SK-N-SH (cell line): ENCODE measurements around the gene DMD. TPM values are rescaled to one million over a fixed set of nuclear protein-coding genes. Genes with fewer than 3 reads are reported as not detected.

Source experiments
- CTCF ChIA-PET: fragments of 300-600, 350-600 bp; formaldehyde crosslinking; extraction: SDS; loops from one replicate; lab custom pipeline; 2021; lab: Yijun Ruan, JAX
- POLR2A ChIA-PET: fragments of 350-600 bp; sonication (Branson Sonifier 250); formaldehyde crosslinking; extraction: SDS; loops from one replicate; lab custom pipeline; 2020; ENCODE audit warnings: antibody characterized with exemption, inconsistent platforms; lab: Yijun Ruan, JAX
- DNase-seq: peaks from one replicate; pipeline ENCODE4 v3.0.0; 2012
- H2AFZ ChIP-seq: fragments of 200-600 bp; sonication (generic); 2 replicates; pipeline ENCODE4 v1.8.1; 2016; ENCODE audit warnings: antibody characterized with exemption, mild to moderate bottlenecking, low read depth
- H3F3A ChIP-seq: fragments of 200-600 bp; sonication (generic); replicated peaks from 2 replicates; pipeline ENCODE3; 2016; ENCODE audit warnings: antibody characterized with exemption, mild to moderate bottlenecking; ENCODE audit not compliant: insufficient read depth
- H3K27ac ChIP-seq, 2 experiments: fragments of 200-500 bp in 1 of 2; fragments of 200-600 bp in 1 of 2; sonication (Bioruptor generic) in 1 of 2; sonication (generic), shearing (Covaris generic) in 1 of 2; 2 replicates each; pipeline versions ENCODE4 v1.5.1 to v1.6.1; 2014 to 2016; ENCODE audit warnings: low read depth in 2 of 2, inconsistent platforms in 1 of 2, low read length in 1 of 2, mild to moderate bottlenecking in 1 of 2, mixed read lengths in 1 of 2
- H3K27me3 ChIP-seq: fragments of 200-600 bp; sonication (generic), shearing (Covaris generic); 2 replicates; pipeline ENCODE4 v1.6.1; 2016; ENCODE audit warnings: mixed run types; ENCODE audit not compliant: insufficient read depth
- H3K36me3 ChIP-seq, 2 experiments: fragments of 200-500 bp in 1 of 2; fragments of 200-600 bp in 1 of 2; sonication (Bioruptor generic) in 1 of 2; sonication (generic) in 1 of 2; replicated peaks in 1 of 2; 2 replicates each; pipeline versions ENCODE3 to v1.5.1; 2014 to 2016; ENCODE audit warnings: low read length in 1 of 2, mild to moderate bottlenecking in 1 of 2; ENCODE audit not compliant: insufficient read depth in 2 of 2, control insufficient read depth in 1 of 2
- H3K4me1 ChIP-seq, 2 experiments: fragments of 200-500 bp in 1 of 2; fragments of 200-600 bp in 1 of 2; sonication (Bioruptor generic) in 1 of 2; sonication (generic), shearing (Covaris generic) in 1 of 2; 2 replicates each; pipeline versions ENCODE4 v1.5.1 to v1.6.1; 2014 to 2016; ENCODE audit warnings: low read depth in 1 of 2, low read length in 1 of 2, mixed run types in 1 of 2; ENCODE audit not compliant: insufficient read depth in 2 of 2, control insufficient read depth in 1 of 2
- H3K4me2 ChIP-seq: fragments of 200-600 bp; sonication (generic), shearing (Covaris generic); 2 replicates; pipeline ENCODE4 v1.6.1; 2017; ENCODE audit warnings: mixed run types
- H3K4me3 ChIP-seq, 2 experiments: fragments of 200-500 bp in 1 of 2; fragments of 200-600 bp in 1 of 2; sonication (Bioruptor generic) in 1 of 2; sonication (generic), shearing (Covaris generic) in 1 of 2; 2 replicates each; pipeline versions ENCODE4 v1.5.1 to v1.8.1; 2014 to 2016; ENCODE audit warnings: low read depth in 2 of 2, inconsistent platforms in 1 of 2, low read length in 1 of 2, mild to moderate bottlenecking in 1 of 2, mixed read lengths in 1 of 2, moderate library complexity in 1 of 2
- H3K79me2 ChIP-seq: fragments of 200-600 bp; sonication (generic); 2 replicates; pipeline ENCODE4 v1.8.1; 2017; ENCODE audit warnings: mild to moderate bottlenecking; ENCODE audit not compliant: insufficient read depth
- H3K9ac ChIP-seq: fragments of 200-600 bp; sonication (generic); 2 replicates; pipeline ENCODE4 v1.6.1; 2017; ENCODE audit warnings: mixed run types
- H3K9me2 ChIP-seq: fragments of 200-600 bp; sonication (generic); 2 replicates; pipeline ENCODE4 v1.6.1; 2017; ENCODE audit warnings: mixed run types
- H3K9me3 ChIP-seq: fragments of 200-600 bp; sonication (generic); 2 replicates; pipeline ENCODE4 v1.6.1; 2017; ENCODE audit warnings: mixed run types, mild to moderate bottlenecking, moderate library complexity
- H4K20me1 ChIP-seq: fragments of 200-600 bp; sonication (generic); 2 replicates; pipeline ENCODE4 v1.6.1; 2017; ENCODE audit warnings: mild to moderate bottlenecking, mixed run types; ENCODE audit not compliant: insufficient read depth
- ELF1 ChIP-seq: IDR thresholded peaks from 2 replicates; pipeline ENCODE4 v1.4.0; 2012
- EP300 ChIP-seq, 2 experiments: IDR thresholded peaks; 2 replicates each; pipeline versions ENCODE4 v1.4.0 to v1.6.1; 2012; ENCODE audit warnings: borderline replicate concordance in 1 of 2, low read depth in 1 of 2, low read length in 1 of 2
- EZH2phosphoT487 ChIP-seq: fragments of 200-600 bp; sonication (generic); IDR thresholded peaks from 2 replicates; pipeline ENCODE4 v1.6.1; 2017; ENCODE audit warnings: low read depth, mixed run types, mild to moderate bottlenecking, antibody characterized with exemption, moderate library complexity, borderline replicate concordance
- FOXJ3 ChIP-seq: sonication (generic); formaldehyde crosslinking; IDR thresholded peaks from 2 replicates; pipeline ENCODE4 v1.5.1; 2020; ENCODE audit warnings: mild to moderate bottlenecking, missing genetic modification reagents
- GATA2 ChIP-seq: sonication (generic); formaldehyde crosslinking; IDR thresholded peaks from 2 replicates; pipeline ENCODE4 v1.5.0; 2020; ENCODE audit warnings: mild to moderate bottlenecking, missing genetic modification reagents
- JUND ChIP-seq: IDR thresholded peaks from 2 replicates; pipeline ENCODE4 v1.4.0; 2012
- MEF2A ChIP-seq: IDR thresholded peaks from 2 replicates; pipeline ENCODE4 v1.4.0; 2012; ENCODE audit warnings: low read depth, borderline replicate concordance
- NFIC ChIP-seq: IDR thresholded peaks from 2 replicates; pipeline ENCODE4 v1.4.0; 2012; ENCODE audit warnings: borderline replicate concordance
- RFX5 ChIP-seq: IDR thresholded peaks from 2 replicates; pipeline ENCODE4 v1.6.1; 2012; ENCODE audit warnings: mild to moderate bottlenecking, improper control_type of control experiment, low read length
- ZBTB33 ChIP-seq: IDR thresholded peaks from 2 replicates; pipeline ENCODE4 v1.4.0; 2012; ENCODE audit warnings: low read depth, borderline replicate concordance
- WGBS: methylation state at CpG from one replicate; pipeline ENCODE4 v1.1.6; 2017; ENCODE audit warnings: low lambda C conversion rate; 5-methylcytosine and 5-hydroxymethylcytosine counted together
- polyA plus RNA-seq, 3 experiments: library from polyadenylated mRNA; depleted of rRNA; stranded (reverse); fragments of >200 nt; gene quantifications; 2 replicates each; pipeline ENCODE4 v1.2.3, GENCODE V29; 2012
- TF ChIP-seq, protein P1 (sequence below): IDR thresholded peaks from 2 replicates; pipeline ENCODE4 v1.6.1; 2012; ENCODE audit warnings: mild to moderate bottlenecking, low read depth, low read length, moderate library complexity

DMD gene
- polyA plus RNA-seq, 1 of the 3 experiments (the other 2 are of a cell fraction), result 3.9 TPM

DNA sequence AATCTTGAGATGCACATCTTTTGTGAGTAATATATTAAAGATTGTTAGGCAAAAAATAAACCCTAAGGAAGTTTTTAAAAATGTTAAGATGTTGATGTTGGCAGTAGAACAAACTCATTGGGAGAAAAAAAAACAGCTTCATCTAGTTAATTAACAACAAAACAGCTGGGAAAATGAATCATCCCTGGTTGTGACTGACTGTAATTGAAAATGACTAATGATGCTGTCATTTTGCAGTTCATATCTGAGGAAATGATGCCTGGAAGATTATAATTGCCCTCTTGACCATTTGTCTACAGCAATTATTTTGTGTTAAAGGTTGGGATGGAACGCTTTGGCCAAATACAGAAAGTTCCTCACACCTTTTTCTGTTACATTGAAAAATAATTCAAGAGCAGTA, 1379.1 kb downstream of the DMD start:
- Histone ChIP-seq H3K36me3 (no peaks in the 10 kb centered on the region), H3K79me2 (no peaks in the 10 kb centered on the region), H3K9me2 (no peaks in the 10 kb centered on the region), H2AFZ (no peak overlapping the region), H3K9me3 (no peaks in the 10 kb centered on the region), H3F3A (no peaks in the 10 kb centered on the region), H3K4me3 (no peak overlapping the region), H3K4me1 (no peaks in the 10 kb centered on the region), H3K4me2 (no peak overlapping the region), H3K9ac (no peak overlapping the region), H3K27me3 (no peaks in the 10 kb centered on the region), H3K27ac (no peak overlapping the region), H4K20me1 (no peaks in the 10 kb centered on the region)
- ChIA-PET POLR2A (no interaction called here), CTCF (no interaction called here)
- DNase-seq, result peak; percentile 6
- TF ChIP-seq EP300 (IDR thresholded peaks at IDR 0.05; ENCODE audit: borderline replicate concordance in 1 of 2, low read depth in 1 of 2, low read length in 1 of 2), result peak in 1 of 2 experiments; percentile 46; a peak in 1 of 4 replicates
- TF ChIP-seq ZBTB33, result no peak
- no peak for TF ChIP-seq MEF2A
- TF ChIP-seq GATA2 (CRISPR knock-in tag), result peak; percentile 59
- 11% methylated on average over 1 of the region's 1 CpG for WGBS

DNA sequence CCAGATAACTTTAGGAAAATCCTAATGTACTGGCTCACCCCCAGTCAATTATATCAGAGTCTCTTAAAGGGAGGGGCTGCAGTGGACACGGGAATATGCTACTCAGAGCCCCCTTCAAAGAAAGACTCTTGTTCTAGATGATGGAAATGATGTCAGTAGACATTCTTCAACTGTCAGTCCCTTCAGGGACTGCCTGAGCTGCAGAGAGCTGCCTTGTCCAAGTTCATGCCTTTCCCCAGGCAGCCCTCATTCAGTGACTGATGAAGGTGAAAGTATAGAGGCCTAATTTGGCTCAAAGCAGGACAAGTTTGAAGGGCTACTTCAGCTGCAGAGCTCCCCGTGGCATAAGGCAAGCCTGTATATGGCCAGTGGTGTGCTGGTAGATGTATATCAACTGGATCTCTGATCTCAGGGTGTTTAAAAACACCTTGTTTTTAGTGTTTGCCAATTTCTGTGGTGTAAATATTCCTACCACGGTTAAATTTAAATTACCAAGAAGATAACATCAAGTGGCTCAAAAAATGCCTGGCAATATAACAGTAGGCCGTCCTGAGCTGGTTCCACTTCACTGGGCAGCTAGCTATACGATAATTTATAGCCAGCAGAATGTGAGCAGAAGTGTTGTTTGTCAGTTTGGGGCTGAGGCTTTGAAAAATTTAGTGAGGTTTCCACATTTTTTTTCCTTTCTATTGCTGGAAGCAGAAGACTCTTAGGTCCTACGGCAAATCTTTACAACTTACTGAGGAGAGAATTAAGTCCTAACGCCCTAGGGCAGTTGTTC, 1390.7 kb downstream of the DMD start:
- no peaks in the 10 kb centered on the region for H3K36me3 ChIP-seq

DNA sequence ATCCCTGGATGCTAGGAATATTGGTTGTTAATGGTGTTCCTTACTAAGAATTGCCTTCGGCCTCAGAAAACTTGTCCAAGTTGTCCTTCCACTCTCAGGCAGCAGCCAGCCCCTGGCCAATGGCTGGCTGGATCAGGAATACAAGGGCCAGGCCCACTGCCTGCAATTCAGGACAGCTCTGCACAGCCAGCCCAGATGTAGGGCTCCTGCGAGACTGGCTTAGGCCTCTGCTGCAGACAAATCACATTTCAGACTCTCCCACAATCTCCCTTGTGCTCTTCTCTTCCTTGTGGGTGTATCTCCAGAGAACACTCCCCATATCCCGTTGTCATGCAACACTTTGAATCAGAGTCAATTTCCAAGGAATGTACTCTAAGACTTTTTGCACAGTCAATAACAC, 1391.9 kb downstream of the DMD start:
- no peak for DNase-seq
- no peaks in the 10 kb centered on the region for H4K20me1 ChIP-seq
- no peak overlapping the region for H3K4me3 ChIP-seq
- no peaks in the 10 kb centered on the region for H3F3A ChIP-seq
- H2AFZ ChIP-seq, result no peak overlapping the region
- TF ChIP-seq ELF1, result no peak
- TF ChIP-seq FOXJ3 (CRISPR knock-in tag), result no peak
- TF ChIP-seq NFIC, result no peak
- no peak for TF ChIP-seq EZH2phosphoT487
- TF ChIP-seq, protein P1, sequence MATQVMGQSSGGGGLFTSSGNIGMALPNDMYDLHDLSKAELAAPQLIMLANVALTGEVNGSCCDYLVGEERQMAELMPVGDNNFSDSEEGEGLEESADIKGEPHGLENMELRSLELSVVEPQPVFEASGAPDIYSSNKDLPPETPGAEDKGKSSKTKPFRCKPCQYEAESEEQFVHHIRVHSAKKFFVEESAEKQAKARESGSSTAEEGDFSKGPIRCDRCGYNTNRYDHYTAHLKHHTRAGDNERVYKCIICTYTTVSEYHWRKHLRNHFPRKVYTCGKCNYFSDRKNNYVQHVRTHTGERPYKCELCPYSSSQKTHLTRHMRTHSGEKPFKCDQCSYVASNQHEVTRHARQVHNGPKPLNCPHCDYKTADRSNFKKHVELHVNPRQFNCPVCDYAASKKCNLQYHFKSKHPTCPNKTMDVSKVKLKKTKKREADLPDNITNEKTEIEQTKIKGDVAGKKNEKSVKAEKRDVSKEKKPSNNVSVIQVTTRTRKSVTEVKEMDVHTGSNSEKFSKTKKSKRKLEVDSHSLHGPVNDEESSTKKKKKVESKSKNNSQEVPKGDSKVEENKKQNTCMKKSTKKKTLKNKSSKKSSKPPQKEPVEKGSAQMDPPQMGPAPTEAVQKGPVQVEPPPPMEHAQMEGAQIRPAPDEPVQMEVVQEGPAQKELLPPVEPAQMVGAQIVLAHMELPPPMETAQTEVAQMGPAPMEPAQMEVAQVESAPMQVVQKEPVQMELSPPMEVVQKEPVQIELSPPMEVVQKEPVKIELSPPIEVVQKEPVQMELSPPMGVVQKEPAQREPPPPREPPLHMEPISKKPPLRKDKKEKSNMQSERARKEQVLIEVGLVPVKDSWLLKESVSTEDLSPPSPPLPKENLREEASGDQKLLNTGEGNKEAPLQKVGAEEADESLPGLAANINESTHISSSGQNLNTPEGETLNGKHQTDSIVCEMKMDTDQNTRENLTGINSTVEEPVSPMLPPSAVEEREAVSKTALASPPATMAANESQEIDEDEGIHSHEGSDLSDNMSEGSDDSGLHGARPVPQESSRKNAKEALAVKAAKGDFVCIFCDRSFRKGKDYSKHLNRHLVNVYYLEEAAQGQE, result no peak
- H3K27ac ChIP-seq, result no peak overlapping the region
- ChIA-PET POLR2A (no interaction called here), CTCF (no interaction called here)
- WGBS, result 6% methylated on average over 2 of the region's 3 CpGs
- no peaks in the 10 kb centered on the region; the same call in 1 of the 2 replicates for H3K27me3 ChIP-seq
- no peak overlapping the region for H3K4me2 ChIP-seq
- no peaks in the 10 kb centered on the region for H3K36me3 ChIP-seq
- H3K9me2 ChIP-seq, result no peaks in the 10 kb centered on the region
- no peaks in the 10 kb centered on the region for H3K79me2 ChIP-seq
- H3K9me3 ChIP-seq, result no peaks in the 10 kb centered on the region
- no peak overlapping the region for H3K9ac ChIP-seq
- peaks cover 0 to 2% of the 10 kb centered on the region in 2 experiments; a peak in 1 of 4 replicates for H3K4me1 ChIP-seq

More for the DNA sequence above, 1390.7 kb downstream of the DMD start:
- H3K9me3 ChIP-seq, result no peaks in the 10 kb centered on the region
- no peak overlapping the region for H3K4me3 ChIP-seq
- no peaks in the 10 kb centered on the region; the same call in 1 of the 2 replicates for H3K27me3 ChIP-seq
- no peaks in the 10 kb centered on the region for H3K79me2 ChIP-seq
- TF ChIP-seq MEF2A (no peak), JUND (no peak), RFX5 (no peak)
- ChIA-PET CTCF (interaction anchor here (0.6 kb wide), 1 partner anchor 91 kb away, joined by 3 read pairs; no protein-coding TSS in a partner anchor), POLR2A (no interaction called here)
- no peaks in the 10 kb centered on the region for H3F3A ChIP-seq
- H4K20me1 ChIP-seq, result no peaks in the 10 kb centered on the region
- WGBS, result 9% methylated on average over 7 of the region's 7 CpGs
- no peak overlapping the region for H3K9ac ChIP-seq
- DNase-seq, result no peak
- H3K27ac ChIP-seq, result no peak overlapping the region
- H3K9me2 ChIP-seq, result no peaks in the 10 kb centered on the region
- H3K4me1 ChIP-seq, result peaks cover 0 to 2% of the 10 kb centered on the region in 2 experiments; a peak in 1 of 4 replicates
- H3K4me2 ChIP-seq, result no peak overlapping the region
- no peak overlapping the region for H2AFZ ChIP-seq
